Measurements from ENCODE around the gene MED27.

DNA sequence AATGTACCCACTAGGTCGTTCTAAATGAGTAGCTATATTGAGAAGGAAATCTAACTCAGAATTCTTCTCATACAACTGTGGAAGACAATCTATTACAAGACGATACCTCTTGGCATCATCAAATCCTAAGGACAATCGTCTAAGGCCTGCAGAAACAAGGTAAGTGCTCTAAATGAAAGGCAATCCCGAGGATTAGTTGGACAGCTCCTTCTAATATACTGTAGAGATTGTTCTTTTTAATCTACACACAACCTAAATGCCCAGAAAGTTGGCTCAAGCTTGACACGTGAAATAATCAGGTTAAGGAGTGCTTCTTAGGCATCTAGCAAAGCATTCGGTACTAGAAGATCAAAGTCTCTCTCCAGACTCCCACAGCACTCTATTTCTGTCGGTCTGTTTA lies 55.1 kb downstream of the MED27 start:
- no peak for TF ChIP-seq SP1 (IDR thresholded peaks at IDR 0.05; ENCODE audit: low read depth, low read length)
- TF ChIP-seq, protein P1, sequence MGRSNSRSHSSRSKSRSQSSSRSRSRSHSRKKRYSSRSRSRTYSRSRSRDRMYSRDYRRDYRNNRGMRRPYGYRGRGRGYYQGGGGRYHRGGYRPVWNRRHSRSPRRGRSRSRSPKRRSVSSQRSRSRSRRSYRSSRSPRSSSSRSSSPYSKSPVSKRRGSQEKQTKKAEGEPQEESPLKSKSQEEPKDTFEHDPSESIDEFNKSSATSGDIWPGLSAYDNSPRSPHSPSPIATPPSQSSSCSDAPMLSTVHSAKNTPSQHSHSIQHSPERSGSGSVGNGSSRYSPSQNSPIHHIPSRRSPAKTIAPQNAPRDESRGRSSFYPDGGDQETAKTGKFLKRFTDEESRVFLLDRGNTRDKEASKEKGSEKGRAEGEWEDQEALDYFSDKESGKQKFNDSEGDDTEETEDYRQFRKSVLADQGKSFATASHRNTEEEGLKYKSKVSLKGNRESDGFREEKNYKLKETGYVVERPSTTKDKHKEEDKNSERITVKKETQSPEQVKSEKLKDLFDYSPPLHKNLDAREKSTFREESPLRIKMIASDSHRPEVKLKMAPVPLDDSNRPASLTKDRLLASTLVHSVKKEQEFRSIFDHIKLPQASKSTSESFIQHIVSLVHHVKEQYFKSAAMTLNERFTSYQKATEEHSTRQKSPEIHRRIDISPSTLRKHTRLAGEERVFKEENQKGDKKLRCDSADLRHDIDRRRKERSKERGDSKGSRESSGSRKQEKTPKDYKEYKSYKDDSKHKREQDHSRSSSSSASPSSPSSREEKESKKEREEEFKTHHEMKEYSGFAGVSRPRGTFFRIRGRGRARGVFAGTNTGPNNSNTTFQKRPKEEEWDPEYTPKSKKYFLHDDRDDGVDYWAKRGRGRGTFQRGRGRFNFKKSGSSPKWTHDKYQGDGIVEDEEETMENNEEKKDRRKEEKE (IDR thresholded peaks at IDR 0.05): no peak
- TF ChIP-seq, protein P2, sequence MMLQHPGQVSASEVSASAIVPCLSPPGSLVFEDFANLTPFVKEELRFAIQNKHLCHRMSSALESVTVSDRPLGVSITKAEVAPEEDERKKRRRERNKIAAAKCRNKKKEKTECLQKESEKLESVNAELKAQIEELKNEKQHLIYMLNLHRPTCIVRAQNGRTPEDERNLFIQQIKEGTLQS (IDR thresholded peaks at IDR 0.05; ENCODE audit: borderline replicate concordance, extremely low read depth, low read depth, low read length): no peak
- no peak for TF ChIP-seq EP300 (IDR thresholded peaks at IDR 0.05; ENCODE audit: borderline replicate concordance in 1 of 2, control insufficient read depth in 1 of 2, low read depth in 2 of 2, low read length in 2 of 2)
- no peak for TF ChIP-seq POLR2AphosphoS5 (IDR thresholded peaks at IDR 0.05; ENCODE audit: low read length)
- no peak for TF ChIP-seq ZZZ3 (IDR thresholded peaks at IDR 0.05; ENCODE audit: control insufficient read depth, insufficient read length, low read depth)
